Stomach smooth muscle (tissue), 2 donors: ENCODE measurements around the gene ST6GAL1.
A peak's percentile ranks its signal among the peaks of the same experiment; 100 is the strongest.
"Not testable (repeated sequence)": the region's sequence is repeated elsewhere in the genome, so short reads cannot be mapped to it uniquely, and the experiment has no call there.

Experiments
- H3K27ac ChIP-seq: one replicate; pipeline ENCODE4 v1.7.0; 2013; ENCODE audit warnings: mild to moderate bottlenecking, low read length, inconsistent platforms
- H3K27me3 ChIP-seq, 2 donors: one replicate each; pipeline ENCODE4 v1.7.0; 2013; ENCODE audit warnings: low read length in 2 of 2; ENCODE audit not compliant: insufficient read depth in 2 of 2, control insufficient read depth in 1 of 2
- H3K36me3 ChIP-seq, 2 donors: one replicate each; pipeline ENCODE4 v1.7.0; 2013; ENCODE audit warnings: low read length in 2 of 2; ENCODE audit not compliant: control insufficient read depth in 2 of 2, insufficient read depth in 2 of 2
- H3K4me1 ChIP-seq: one replicate; pipeline ENCODE4 v1.7.0; 2013; ENCODE audit warnings: low read length; ENCODE audit not compliant: control insufficient read depth, insufficient read depth
- H3K4me3 ChIP-seq, 2 donors: one replicate each; pipeline ENCODE4 v1.7.0; 2013; ENCODE audit warnings: low read length in 2 of 2
- H3K9ac ChIP-seq, 2 donors: one replicate each; pipeline ENCODE4 v1.7.0; 2013; ENCODE audit warnings: low read length in 2 of 2, mild to moderate bottlenecking in 1 of 2
- H3K9me3 ChIP-seq, 2 donors: one replicate each; pipeline ENCODE4 v1.7.0; 2013; ENCODE audit warnings: low read length in 2 of 2; ENCODE audit not compliant: control insufficient read depth in 2 of 2
- donor health status: healthy.
- donor health status: Pancreatic carcinoma.

The ST6GAL1 gene

DNA sequence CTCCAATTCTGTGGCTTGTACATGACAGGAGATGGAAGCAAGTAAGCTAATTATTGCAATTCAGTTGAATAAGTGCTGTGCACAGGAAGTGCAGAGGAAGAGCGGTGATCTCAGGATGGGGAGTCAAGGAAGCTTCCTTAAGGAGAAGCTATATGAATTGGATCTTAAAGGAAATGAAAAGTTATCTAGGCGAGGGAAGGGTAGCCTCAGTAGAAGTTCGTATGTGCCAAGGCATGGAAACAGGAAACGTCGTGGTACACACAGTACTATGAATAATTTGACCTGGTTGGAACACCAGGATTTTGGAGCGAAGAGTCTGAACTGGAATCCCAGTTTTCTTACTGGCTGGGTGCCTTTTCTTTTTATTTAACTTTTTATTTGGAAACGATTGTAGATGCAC, 39.3 kb downstream of the ST6GAL1 start:
- Histone ChIP-seq H3K27ac (no peak overlapping the region), H3K27me3 (no peaks in the 10 kb centered on the region), H3K4me3 (no peak overlapping the region), H3K4me1 (peaks cover 4% of the 10 kb centered on the region), H3K9me3 (no peaks in the 10 kb centered on the region), H3K9ac (no peak overlapping the region), H3K36me3 (no peaks in the 10 kb centered on the region)

DNA sequence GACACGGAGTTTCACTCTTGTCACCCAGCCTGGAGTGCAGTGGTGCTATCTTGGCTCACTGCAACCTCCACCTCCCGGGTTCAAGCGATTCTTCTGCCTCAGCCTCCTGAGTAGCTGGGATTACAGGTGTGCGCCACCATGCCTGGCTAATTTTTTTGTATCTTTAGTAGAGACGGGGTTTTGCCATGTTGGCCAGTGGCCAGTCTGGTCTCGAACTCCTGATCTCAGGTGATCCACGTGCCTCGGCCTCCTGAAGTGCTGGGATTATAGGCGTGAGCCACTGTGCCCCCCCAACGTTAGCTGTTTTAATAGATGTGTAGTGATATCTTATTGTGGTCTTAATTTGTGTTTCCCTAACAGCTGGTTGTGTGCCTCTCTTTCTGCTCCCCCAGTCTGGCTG, 40.8 kb downstream of the ST6GAL1 start:
- not testable (repeated sequence) for H3K36me3 ChIP-seq, H3K9me3 ChIP-seq, H3K27me3 ChIP-seq, H3K4me3 ChIP-seq, H3K9ac ChIP-seq, H3K4me1 ChIP-seq, H3K27ac ChIP-seq

DNA sequence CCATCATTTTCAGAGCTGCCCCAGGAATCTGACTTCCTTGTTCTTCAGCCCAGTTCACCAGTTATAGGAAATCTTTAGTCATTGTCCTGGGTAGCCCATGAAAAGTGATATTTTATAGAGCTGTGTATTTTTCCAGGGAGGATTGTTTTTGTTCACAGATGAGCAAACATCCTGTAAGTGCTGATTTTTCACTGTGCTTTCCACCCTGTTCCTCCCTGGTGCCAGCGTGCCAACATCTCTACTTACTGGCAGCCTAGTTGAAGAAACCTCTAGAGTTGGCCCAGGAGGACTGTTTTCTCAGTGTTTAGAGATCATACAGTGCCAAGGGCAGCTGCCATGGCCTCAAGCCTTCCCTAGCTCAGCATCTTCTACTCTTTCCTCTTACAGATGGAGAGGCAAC, 41.3 kb downstream of the ST6GAL1 start:
- H3K9ac ChIP-seq = no peak overlapping the region
- no peaks in the 10 kb centered on the region for H3K36me3 ChIP-seq
- no peaks in the 10 kb centered on the region for H3K27me3 ChIP-seq
- H3K9me3 ChIP-seq = no peaks in the 10 kb centered on the region
- peaks cover 8% of the 10 kb centered on the region for H3K4me1 ChIP-seq
- H3K27ac ChIP-seq = no peak overlapping the region
- no peak overlapping the region for H3K4me3 ChIP-seq

DNA sequence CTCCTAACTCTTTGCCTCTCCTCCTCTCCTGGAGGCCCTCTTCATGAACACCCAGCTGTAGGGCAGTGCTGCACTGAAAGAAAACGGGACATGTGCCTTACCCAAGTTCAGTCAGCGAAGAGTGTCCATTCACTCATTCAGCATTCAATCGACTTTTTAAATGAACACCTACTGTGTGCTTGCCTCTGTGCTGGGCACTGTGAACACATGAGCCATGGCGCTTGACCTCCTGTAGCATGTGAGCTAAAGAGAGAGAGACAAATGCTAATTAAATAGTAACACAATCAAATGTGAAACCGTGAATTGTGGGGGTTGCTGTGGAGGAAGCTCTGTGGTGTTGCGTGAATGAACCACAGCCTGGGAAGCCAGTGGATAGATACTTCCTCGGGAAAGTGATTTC, 43.4 kb downstream of the ST6GAL1 start:
- Histone ChIP-seq H3K36me3 (no peaks in the 10 kb centered on the region), H3K27me3 (no peaks in the 10 kb centered on the region), H3K4me1 (peaks cover 14% of the 10 kb centered on the region), H3K27ac (no peak overlapping the region), H3K4me3 (no peak overlapping the region), H3K9me3 (no peaks in the 10 kb centered on the region), H3K9ac (no peak overlapping the region)

DNA sequence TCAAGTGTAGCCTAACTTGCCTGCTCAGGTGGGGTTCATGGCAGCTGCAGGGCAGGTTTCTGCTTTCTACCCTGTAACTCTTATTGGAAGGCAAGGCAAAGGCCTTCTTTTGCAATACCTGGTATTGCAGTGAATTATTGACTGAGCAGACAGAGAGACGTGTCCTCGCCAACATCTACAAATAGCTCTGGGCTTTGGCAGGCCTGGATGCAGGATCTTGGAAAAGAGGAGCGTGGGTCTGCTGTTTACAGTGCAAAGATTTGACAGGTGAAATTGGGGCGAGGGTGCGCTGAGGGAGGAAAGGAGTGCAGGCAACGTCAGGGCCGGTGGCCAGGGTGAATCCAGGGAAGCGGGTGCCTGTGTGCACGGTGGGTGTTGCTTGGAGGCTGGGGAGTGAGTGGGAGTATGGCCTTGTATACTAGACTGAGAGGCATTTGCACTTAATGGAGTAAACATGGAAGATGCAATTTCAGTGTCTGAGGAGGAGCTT, 44.5 kb downstream of the ST6GAL1 start:
- Histone ChIP-seq H3K9ac (no peak overlapping the region), H3K36me3 (no peaks in the 10 kb centered on the region), H3K27me3 (no peaks in the 10 kb centered on the region), H3K4me1 (peaks cover 14% of the 10 kb centered on the region), H3K4me3 (no peak overlapping the region), H3K9me3 (no peaks in the 10 kb centered on the region), H3K27ac (no peak overlapping the region)

DNA sequence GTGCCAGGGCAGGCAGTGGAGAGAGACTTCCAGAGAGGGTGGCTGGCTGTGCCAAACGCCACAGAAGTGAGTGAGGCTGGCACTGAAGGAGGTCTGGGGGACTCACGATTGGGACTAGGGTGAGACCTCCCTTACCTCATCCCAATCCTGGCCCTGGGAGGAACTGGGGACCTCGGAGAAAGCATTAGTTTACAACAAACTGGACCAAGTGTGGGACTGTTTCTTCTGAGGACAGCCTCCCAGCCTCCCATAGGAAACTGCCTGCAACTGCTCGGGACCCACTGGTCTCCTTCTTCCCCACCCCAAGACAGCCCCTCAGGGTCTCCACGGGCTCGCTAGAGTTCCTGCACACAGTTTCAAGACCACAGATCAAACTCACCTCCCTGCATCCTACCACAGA, 45.4 kb downstream of the ST6GAL1 start:
- Histone ChIP-seq H3K4me3 (no peak overlapping the region), H3K27ac (no peak overlapping the region), H3K9ac (no peak overlapping the region), H3K4me1 (peaks cover 14% of the 10 kb centered on the region), H3K9me3 (no peaks in the 10 kb centered on the region), H3K36me3 (no peaks in the 10 kb centered on the region), H3K27me3 (no peaks in the 10 kb centered on the region)

DNA sequence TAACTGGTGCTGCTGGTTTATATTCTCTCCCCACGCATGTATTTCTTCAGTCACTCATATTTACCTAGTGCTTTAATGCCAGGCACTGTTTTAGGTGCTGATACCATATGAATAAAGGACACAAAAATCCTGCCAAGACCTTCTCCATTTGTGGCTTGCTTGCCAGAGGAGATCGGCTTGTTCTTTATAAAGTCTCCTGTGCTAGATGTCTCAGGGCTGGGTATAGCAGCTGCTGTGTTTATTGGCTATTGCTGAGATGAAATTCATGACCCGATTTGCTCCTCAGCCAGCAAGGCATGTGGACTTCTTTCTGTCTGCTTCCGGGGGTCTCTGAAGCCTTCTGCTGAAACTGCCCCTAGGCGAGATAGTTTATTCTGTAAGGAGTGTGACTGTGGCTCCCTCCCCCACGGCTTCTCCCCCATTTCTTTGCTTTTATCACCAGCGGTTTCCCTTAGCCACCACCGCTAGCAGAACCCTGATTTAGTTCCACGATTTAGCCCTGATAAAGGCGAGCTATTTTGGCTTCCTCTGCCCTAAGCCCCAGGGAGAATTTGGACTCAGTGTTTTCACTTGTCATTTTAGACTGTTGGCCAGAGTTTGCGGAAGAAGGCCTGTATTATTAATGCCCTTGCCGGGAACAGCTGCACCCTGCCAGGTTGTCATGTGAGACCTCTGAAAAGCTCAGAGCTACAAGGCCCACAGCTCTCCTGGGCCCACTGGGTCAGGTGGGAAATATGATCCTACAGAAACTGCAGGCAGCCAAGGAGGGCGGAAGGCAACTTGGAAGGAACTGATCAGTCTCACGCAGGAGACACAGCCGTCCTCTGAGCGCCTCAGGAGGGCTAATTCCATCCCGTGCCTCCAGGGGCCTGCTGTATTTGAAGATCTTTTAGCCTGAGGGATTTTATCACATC, 46.8 kb downstream of the ST6GAL1 start:
- H3K4me1 ChIP-seq = peaks cover 11% of the 10 kb centered on the region
- H3K27ac ChIP-seq = peak overlapping the region; percentile 82

DNA sequence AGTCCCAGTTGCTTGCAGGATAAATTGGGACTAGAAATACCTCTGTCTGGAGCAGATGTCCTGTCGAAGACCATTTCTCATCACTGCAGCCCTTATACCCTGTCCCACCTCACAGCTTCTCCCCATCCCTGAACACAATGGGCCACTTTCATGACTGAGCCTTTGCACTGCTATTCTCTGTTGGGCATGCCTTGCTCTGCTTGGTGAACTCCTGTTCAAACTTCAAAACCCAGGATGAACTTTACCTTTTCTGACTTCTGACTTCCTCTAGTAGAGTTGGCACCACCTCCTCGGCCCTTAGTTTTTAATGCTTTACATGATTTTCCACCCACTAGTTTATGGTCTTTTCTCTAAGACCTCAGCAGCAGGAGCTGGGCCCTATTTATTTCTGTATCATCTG, 48.4 kb downstream of the ST6GAL1 start:
- no peaks in the 10 kb centered on the region for H3K9me3 ChIP-seq
- H3K27ac ChIP-seq = no peak overlapping the region
- H3K4me3 ChIP-seq = no peak overlapping the region
- H3K4me1 ChIP-seq = peaks cover 11% of the 10 kb centered on the region
- no peaks in the 10 kb centered on the region for H3K27me3 ChIP-seq
- no peaks in the 10 kb centered on the region for H3K36me3 ChIP-seq
- no peak overlapping the region for H3K9ac ChIP-seq

More for the DNA sequence above, 46.8 kb downstream of the ST6GAL1 start:
- H3K9me3 ChIP-seq = no peaks in the 10 kb centered on the region
- peak overlapping the region; percentile 5 to 57 for H3K4me3 ChIP-seq
- H3K27me3 ChIP-seq = no peaks in the 10 kb centered on the region
- H3K9ac ChIP-seq = peak overlapping the region; percentile 53 to 66
- no peaks in the 10 kb centered on the region for H3K36me3 ChIP-seq

DNA sequence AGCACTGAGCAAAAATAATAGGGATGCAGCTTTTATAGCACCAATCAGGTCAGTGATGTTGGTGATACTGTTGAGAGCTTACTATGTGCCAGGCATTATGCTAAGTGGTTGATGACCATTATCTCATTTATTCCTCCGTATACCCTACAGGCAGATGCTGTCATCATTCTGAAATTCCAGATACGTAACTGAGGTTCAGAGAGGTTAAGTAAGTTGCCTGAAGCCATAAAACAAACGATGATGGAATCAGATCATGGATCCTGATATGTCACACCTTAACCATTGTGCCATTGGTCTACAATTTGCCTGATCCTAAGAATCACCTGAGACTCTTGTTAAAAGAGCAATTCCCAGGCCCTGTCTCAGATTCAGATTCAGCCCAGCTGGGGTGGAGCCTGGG, 49.5 kb downstream of the ST6GAL1 start:
- Histone ChIP-seq H3K4me1 (peaks cover 14% of the 10 kb centered on the region), H3K4me3 (no peak overlapping the region), H3K27ac (no peak overlapping the region), H3K36me3 (no peaks in the 10 kb centered on the region), H3K27me3 (no peaks in the 10 kb centered on the region), H3K9ac (no peak overlapping the region), H3K9me3 (no peaks in the 10 kb centered on the region)

DNA sequence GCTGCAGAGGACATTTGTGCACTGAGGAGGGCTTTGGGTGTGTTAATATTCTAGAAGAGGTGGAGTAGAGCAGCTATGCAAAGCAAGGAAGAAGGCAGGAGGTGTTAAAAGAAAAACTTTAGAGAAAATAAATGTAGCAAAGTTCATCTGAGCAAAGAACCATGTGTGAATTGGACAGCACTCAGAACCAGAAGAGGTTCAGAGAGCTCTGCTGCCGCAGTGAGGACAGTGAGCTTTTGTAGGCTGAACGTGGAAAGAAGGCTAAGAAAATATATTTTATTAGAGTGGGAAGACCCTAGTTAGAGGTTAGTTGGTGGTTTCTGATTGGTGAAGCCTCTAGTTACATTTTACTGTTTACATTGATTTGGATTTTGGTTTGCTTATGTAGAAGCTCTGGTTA, 50.7 kb downstream of the ST6GAL1 start:
- Histone ChIP-seq H3K27me3 (no peaks in the 10 kb centered on the region), H3K27ac (no peak overlapping the region), H3K4me1 (peaks cover 14% of the 10 kb centered on the region), H3K36me3 (no peaks in the 10 kb centered on the region), H3K9me3 (no peaks in the 10 kb centered on the region), H3K9ac (no peak overlapping the region), H3K4me3 (no peak overlapping the region)

DNA sequence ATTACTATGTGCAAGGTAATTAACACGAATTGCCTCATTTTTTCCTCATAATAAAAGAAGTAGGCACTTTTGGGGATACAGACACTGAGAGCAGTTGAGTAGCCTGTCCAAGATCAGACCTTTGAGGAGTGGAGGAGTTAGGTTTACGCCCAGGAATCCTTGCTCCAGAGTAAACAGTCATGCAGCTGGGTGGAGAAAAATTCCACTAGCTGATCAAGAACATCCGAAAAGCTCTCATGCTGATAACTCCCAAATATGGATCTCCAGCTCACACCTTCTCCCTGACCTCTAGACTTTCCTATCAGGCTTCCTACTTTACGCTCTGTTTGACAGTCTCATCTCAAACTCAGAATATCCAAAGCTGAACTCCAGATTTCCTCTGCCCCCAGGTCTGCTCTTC, 53.3 kb downstream of the ST6GAL1 start:
- Histone ChIP-seq H3K9me3 (no peaks in the 10 kb centered on the region), H3K4me3 (no peak overlapping the region), H3K27me3 (no peaks in the 10 kb centered on the region), H3K9ac (no peak overlapping the region), H3K36me3 (no peaks in the 10 kb centered on the region), H3K4me1 (peaks cover 2% of the 10 kb centered on the region), H3K27ac (no peak overlapping the region)
